Ishikawa (cell line): ENCODE results near the gene MOB2.

Source experiments
- CEBPB ChIP-seq: IDR thresholded peaks from 2 replicates; pipeline ENCODE4 v1.6.1; 2012
- CREB1 ChIP-seq: IDR thresholded peaks from 2 replicates; pipeline ENCODE4 v1.6.1; 2012; ENCODE audit warnings: low read depth
- EGR1 ChIP-seq: IDR thresholded peaks from 2 replicates; pipeline ENCODE4 v1.6.1; 2012
- EP300 ChIP-seq: IDR thresholded peaks from 2 replicates; pipeline ENCODE4 v1.6.1; 2012; ENCODE audit warnings: borderline replicate concordance
- FOXM1 ChIP-seq: IDR thresholded peaks from 2 replicates; pipeline ENCODE4 v1.6.1; 2012; ENCODE audit warnings: low read depth, borderline replicate concordance
- RAD21 ChIP-seq: IDR thresholded peaks from 2 replicates; pipeline ENCODE4 v1.6.1; 2012; ENCODE audit warnings: low read depth
- TAF1 ChIP-seq: IDR thresholded peaks from 2 replicates; pipeline ENCODE4 v1.6.1; 2012; ENCODE audit warnings: low read depth, mild to moderate bottlenecking
- TCF12 ChIP-seq: IDR thresholded peaks from 2 replicates; pipeline ENCODE4 v1.6.1; 2012; ENCODE audit warnings: low read depth
- TEAD4 ChIP-seq: IDR thresholded peaks from 2 replicates; pipeline ENCODE4 v1.6.1; 2012
- YY1 ChIP-seq: IDR thresholded peaks from 2 replicates; pipeline ENCODE4 v1.6.1; 2012; ENCODE audit warnings: low read depth
- TF ChIP-seq, protein P1 (sequence below): IDR thresholded peaks from 2 replicates; pipeline ENCODE4 v1.6.1; 2012
- TF ChIP-seq, protein P2 (sequence below): IDR thresholded peaks from 2 replicates; pipeline ENCODE4 v1.6.1; 2012; ENCODE audit warnings: low read depth, mild to moderate bottlenecking
- TF ChIP-seq, protein P3 (sequence below): IDR thresholded peaks from 2 replicates; pipeline ENCODE4 v1.6.1; 2012

DNA sequence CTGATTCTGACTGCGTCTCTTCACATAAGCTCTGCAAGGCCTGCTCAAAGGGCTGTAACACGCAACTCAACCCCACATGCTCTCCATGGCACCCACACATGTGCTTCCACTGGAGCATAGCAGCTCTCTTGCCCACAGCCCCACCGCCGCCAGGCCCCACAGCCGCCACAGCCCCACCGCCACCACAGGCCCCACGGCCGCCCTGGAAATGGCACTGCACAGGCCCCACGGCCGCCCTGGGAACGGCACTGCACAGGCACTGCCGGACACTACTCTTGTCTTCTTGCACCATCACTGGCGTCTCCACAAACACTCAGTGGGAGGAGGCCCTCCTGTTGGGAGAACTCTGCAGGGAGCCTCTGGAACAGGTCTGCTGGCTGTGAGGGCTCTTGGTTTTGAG lies 8.6 kb downstream of the MOB2 start:
- TF ChIP-seq EP300 (no peak), CEBPB (no peak), CREB1 (no peak), TEAD4 (no peak), FOXM1 (no peak), TAF1 (no peak), YY1 (no peak), RAD21 (no peak), TCF12 (no peak), EGR1 (no peak)
- TF ChIP-seq, protein P1, sequence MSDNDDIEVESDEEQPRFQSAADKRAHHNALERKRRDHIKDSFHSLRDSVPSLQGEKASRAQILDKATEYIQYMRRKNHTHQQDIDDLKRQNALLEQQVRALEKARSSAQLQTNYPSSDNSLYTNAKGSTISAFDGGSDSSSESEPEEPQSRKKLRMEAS, result no peak
- TF ChIP-seq, protein P2, sequence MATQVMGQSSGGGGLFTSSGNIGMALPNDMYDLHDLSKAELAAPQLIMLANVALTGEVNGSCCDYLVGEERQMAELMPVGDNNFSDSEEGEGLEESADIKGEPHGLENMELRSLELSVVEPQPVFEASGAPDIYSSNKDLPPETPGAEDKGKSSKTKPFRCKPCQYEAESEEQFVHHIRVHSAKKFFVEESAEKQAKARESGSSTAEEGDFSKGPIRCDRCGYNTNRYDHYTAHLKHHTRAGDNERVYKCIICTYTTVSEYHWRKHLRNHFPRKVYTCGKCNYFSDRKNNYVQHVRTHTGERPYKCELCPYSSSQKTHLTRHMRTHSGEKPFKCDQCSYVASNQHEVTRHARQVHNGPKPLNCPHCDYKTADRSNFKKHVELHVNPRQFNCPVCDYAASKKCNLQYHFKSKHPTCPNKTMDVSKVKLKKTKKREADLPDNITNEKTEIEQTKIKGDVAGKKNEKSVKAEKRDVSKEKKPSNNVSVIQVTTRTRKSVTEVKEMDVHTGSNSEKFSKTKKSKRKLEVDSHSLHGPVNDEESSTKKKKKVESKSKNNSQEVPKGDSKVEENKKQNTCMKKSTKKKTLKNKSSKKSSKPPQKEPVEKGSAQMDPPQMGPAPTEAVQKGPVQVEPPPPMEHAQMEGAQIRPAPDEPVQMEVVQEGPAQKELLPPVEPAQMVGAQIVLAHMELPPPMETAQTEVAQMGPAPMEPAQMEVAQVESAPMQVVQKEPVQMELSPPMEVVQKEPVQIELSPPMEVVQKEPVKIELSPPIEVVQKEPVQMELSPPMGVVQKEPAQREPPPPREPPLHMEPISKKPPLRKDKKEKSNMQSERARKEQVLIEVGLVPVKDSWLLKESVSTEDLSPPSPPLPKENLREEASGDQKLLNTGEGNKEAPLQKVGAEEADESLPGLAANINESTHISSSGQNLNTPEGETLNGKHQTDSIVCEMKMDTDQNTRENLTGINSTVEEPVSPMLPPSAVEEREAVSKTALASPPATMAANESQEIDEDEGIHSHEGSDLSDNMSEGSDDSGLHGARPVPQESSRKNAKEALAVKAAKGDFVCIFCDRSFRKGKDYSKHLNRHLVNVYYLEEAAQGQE, result no peak
- TF ChIP-seq, protein P3, sequence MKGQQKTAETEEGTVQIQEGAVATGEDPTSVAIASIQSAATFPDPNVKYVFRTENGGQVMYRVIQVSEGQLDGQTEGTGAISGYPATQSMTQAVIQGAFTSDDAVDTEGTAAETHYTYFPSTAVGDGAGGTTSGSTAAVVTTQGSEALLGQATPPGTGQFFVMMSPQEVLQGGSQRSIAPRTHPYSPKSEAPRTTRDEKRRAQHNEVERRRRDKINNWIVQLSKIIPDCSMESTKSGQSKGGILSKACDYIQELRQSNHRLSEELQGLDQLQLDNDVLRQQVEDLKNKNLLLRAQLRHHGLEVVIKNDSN, result no peak
